K562 (cell line): ENCODE data around the gene TMEM260. TPM values are rescaled to one million over a fixed set of nuclear protein-coding genes. Genes with fewer than 3 reads are reported as not detected.
A peak's percentile ranks its signal among the peaks of the same experiment; 100 is the strongest.
"Not testable (repeated sequence)": the region's sequence is repeated elsewhere in the genome, so short reads cannot be mapped to it uniquely, and the experiment has no call there.

Experiments used
- ATAC-seq: fragments of 200-7000 bp; cut with Tn5 transposase; 3 replicates; pipeline ENCODE4 v1.9.1; 2020; ENCODE audit warnings: moderate library complexity
- BruUV-seq: library from RNA; stranded (reverse); fragments of 400-500 nt; replicated peaks from 2 replicates; lab custom pipeline; 2021; lab: Mats Ljungman, UMichigan
- CTCF ChIA-PET: fragments of 300-600 bp; formaldehyde crosslinking; extraction: SDS; loops from one replicate; lab custom pipeline; 2021; ENCODE audit warnings: low intra/inter-chr PET ratio; lab: Yijun Ruan, JAX
- POLR2A ChIA-PET: fragments of 300-600, 350-650 bp; sonication (Branson Sonifier 250); formaldehyde crosslinking; extraction: SDS; loops from one replicate; lab custom pipeline; 2021; ENCODE audit warnings: antibody characterized with exemption, inconsistent platforms; lab: Yijun Ruan, JAX
- DNase-seq, 4 experiments: peaks; one replicate each; pipeline versions ENCODE4 v3.0.0 to v3.0.0-alpha.2; 2011 to 2018; ENCODE audit warnings: low spot score in 3 of 4, mixed read lengths in 3 of 4; ENCODE audit errors: extremely low read depth in 1 of 4
- FAIRE-seq: peaks from 2 replicates; lab custom pipeline; 2011; peaks lifted over from hg19 to GRCh38; lab: Jason Lieb, UNC
- H2AFZ ChIP-seq: 2 replicates; pipeline ENCODE4 v1.6.0; 2011; ENCODE audit warnings: low read depth, low read length, control low read depth, inconsistent platforms
- H3K27ac ChIP-seq: fragments of 200-600 bp; 3 replicates; pipeline ENCODE4 v1.8.0; 2011; ENCODE audit warnings: low read depth, mild to moderate bottlenecking, control low read depth, inconsistent platforms, low read length, moderate library complexity, mixed read lengths; ENCODE audit errors: extremely low read depth
- H3K27me3 ChIP-seq, 2 experiments: fragments of 300-600 bp in 1 of 2; 2 replicates in 1 of 2; 3 replicates in 1 of 2; pipeline versions ENCODE4 v1.6.0 to v1.8.0; 2011; ENCODE audit warnings: inconsistent platforms in 2 of 2, low read length in 2 of 2, mild to moderate bottlenecking in 1 of 2, mixed read lengths in 1 of 2, moderate library complexity in 1 of 2; ENCODE audit not compliant: control insufficient read depth in 2 of 2, insufficient read depth in 2 of 2
- H3K36me3 ChIP-seq: fragments of 300-600 bp; 3 replicates; pipeline ENCODE4 v1.8.0; 2011; ENCODE audit warnings: mild to moderate bottlenecking, low read length, inconsistent platforms; ENCODE audit not compliant: control insufficient read depth, insufficient read depth
- H3K4me1 ChIP-seq, 2 experiments: fragments of 200-600 bp in 1 of 2; replicated peaks in 1 of 2; 2 replicates in 1 of 2; 3 replicates in 1 of 2; pipeline versions ENCODE4 v1.5.1 to v1.8.0; 2011; ENCODE audit warnings: inconsistent platforms in 2 of 2, low read length in 2 of 2, mild to moderate bottlenecking in 1 of 2, mixed read lengths in 1 of 2, moderate library complexity in 1 of 2; ENCODE audit not compliant: control insufficient read depth in 2 of 2, insufficient read depth in 2 of 2
- H3K4me2 ChIP-seq: 2 replicates; pipeline ENCODE4 v1.6.1; 2011; ENCODE audit warnings: low read length, control low read depth, inconsistent platforms, mixed read lengths; ENCODE audit not compliant: insufficient read depth
- H3K4me3 ChIP-seq: fragments of 200-600 bp; sonication (generic), shearing (Covaris generic); 2 replicates; pipeline ENCODE4 v1.5.1; 2016; ENCODE audit warnings: control low read depth, inconsistent platforms
- H3K79me2 ChIP-seq: fragments of 200-600 bp; 3 replicates; pipeline ENCODE4 v1.8.0; 2011; ENCODE audit warnings: low read length, inconsistent platforms; ENCODE audit not compliant: control insufficient read depth, insufficient read depth
- H3K9ac ChIP-seq, 2 experiments: 2 replicates each; pipeline versions ENCODE4 v1.6.0 to v1.6.1; 2011; ENCODE audit warnings: low read depth in 2 of 2, low read length in 2 of 2, control low read depth in 1 of 2, inconsistent platforms in 1 of 2, mild to moderate bottlenecking in 1 of 2, mixed read lengths in 1 of 2; ENCODE audit not compliant: insufficient read depth in 1 of 2
- H3K9me1 ChIP-seq: one replicate; pipeline ENCODE4 v1.6.0; 2011; ENCODE audit warnings: inconsistent platforms, mild to moderate bottlenecking, low read length, moderate library complexity; ENCODE audit not compliant: control insufficient read depth, insufficient read depth
- H3K9me3 ChIP-seq: replicated peaks from 2 replicates; pipeline ENCODE4 v1.5.1; 2011; ENCODE audit warnings: low read depth, low read length, inconsistent platforms; ENCODE audit not compliant: control insufficient read depth, insufficient read depth
- H4K20me1 ChIP-seq: replicated peaks from 2 replicates; pipeline ENCODE4 v1.6.1; 2011; ENCODE audit warnings: low read length, inconsistent platforms, mixed read lengths; ENCODE audit not compliant: control insufficient read depth, insufficient read depth
- CHD2 ChIP-seq: IDR thresholded peaks from 2 replicates; pipeline ENCODE4 v1.6.1; 2011; ENCODE audit warnings: low read depth, low read length
- DLX4 ChIP-seq: fragments of 250-450 bp; sonication (Bioruptor Pico); IDR thresholded peaks from 2 replicates; pipeline ENCODE4 v1.6.1; 2021; ENCODE audit warnings: mild to moderate bottlenecking
- HMG20B ChIP-seq: fragments of 250-450 bp; sonication (Bioruptor Pico); IDR thresholded peaks from 2 replicates; pipeline ENCODE4 v1.5.0; 2021; ENCODE audit warnings: mild to moderate bottlenecking
- NCOA2 ChIP-seq, 2 experiments: fragments of 450-650 bp; IDR thresholded peaks; 2 replicates each; pipeline ENCODE4 v1.6.1; 2018; ENCODE audit warnings: mild to moderate bottlenecking in 2 of 2, moderate library complexity in 1 of 2; ENCODE audit not compliant: partially characterized antibody in 2 of 2
- RBM25 ChIP-seq: fragments of 200-400 bp; formaldehyde crosslinking; IDR thresholded peaks from 2 replicates; pipeline ENCODE4 v1.6.1; 2018; ENCODE audit warnings: low read length, low read depth, moderate library complexity; ENCODE audit not compliant: severe bottlenecking
- STAG1 ChIP-seq: sonication (generic); formaldehyde crosslinking; IDR thresholded peaks from 2 replicates; pipeline ENCODE4 v1.5.0; 2020; ENCODE audit warnings: missing genetic modification reagents, borderline replicate concordance
- ZNF134 ChIP-seq: fragments of 250-450 bp; sonication (Bioruptor Pico); conservative IDR thresholded peaks from 2 replicates; pipeline ENCODE4 v1.4.0; 2020
- ZNF146 ChIP-seq: IDR thresholded peaks from one replicate; pipeline ENCODE4 v1.6.1; 2018; ENCODE audit warnings: missing compliant biosample characterization; ENCODE audit not compliant: unreplicated experiment
- ZNF24 ChIP-seq: fragments of 450-650 bp; IDR thresholded peaks from 2 replicates; pipeline ENCODE4 v1.6.1; 2016
- ZNF766 ChIP-seq: fragments of 200-800 bp; sonication (Bioruptor generic); conservative IDR thresholded peaks from 2 replicates; pipeline ENCODE4 v1.6.1; 2016; ENCODE audit warnings: missing genetic modification characterization, missing compliant biosample characterization
- WGBS: fragments of 100-300 bp; shearing (Covaris generic); methylation state at CpG from one replicate; pipeline ENCODE4 v1.1.6; 2016; ENCODE audit warnings: low coverage, mixed read lengths; ENCODE audit not compliant: insufficient coverage; ENCODE audit errors: missing lambda C conversion rate; 5-methylcytosine and 5-hydroxymethylcytosine counted together
- in situ Hi-C: fragments of 300-500 bp; cut with MboI; formaldehyde crosslinking; loops from 4 replicates; pipeline ENCODE4 v1.15.0; 2018; ENCODE audit warnings: inconsistent platforms, mixed read lengths
- intact Hi-C: fragments of 100-400 bp; cut with micrococcal nuclease; formaldehyde crosslinking; loops from 2 replicates; pipeline ENCODE4 v1.14.2; 2022
- polyA plus RNA-seq, 8 experiments: library from polyadenylated mRNA; depleted of rRNA in 4 of 8; stranded (reverse) in 5 of 8; unstranded in 3 of 8; fragments of >200 nt; fragmentation: Nextera tagmentation in 2 of 8; fragmentation: Illumina TruSeq in 1 of 8; extraction: Ambion mirVana in 2 of 8; extraction: Trizol in 1 of 8; gene quantifications; 2 replicates each; pipeline versions ENCODE4 v1.2.1 to v1.2.3, GENCODE V29; 2011 to 2014; ENCODE audit warnings: inconsistent platforms in 1 of 8, missing spikeins in 1 of 8
- total RNA-seq, 7 experiments: library from RNA; depleted of rRNA in 6 of 7; stranded (reverse); fragments of >200 nt in 6 of 7; fragmentation: Illumina TruSeq in 2 of 7; extraction: Trizol in 2 of 7; gene quantifications; 2 replicates each; pipeline versions ENCODE4 v1.2.1 to v1.2.3, GENCODE V29; 2011 to 2021; ENCODE audit warnings: low replicate concordance in 1 of 7

Gene TMEM260
- total and polyA plus RNA-seq, 9 of the 15 experiments (the other 6 are each of a cell fraction or from before 2014, with no cell fraction given), result 2.2 to 9.4 (median 6.0) TPM

DNA sequence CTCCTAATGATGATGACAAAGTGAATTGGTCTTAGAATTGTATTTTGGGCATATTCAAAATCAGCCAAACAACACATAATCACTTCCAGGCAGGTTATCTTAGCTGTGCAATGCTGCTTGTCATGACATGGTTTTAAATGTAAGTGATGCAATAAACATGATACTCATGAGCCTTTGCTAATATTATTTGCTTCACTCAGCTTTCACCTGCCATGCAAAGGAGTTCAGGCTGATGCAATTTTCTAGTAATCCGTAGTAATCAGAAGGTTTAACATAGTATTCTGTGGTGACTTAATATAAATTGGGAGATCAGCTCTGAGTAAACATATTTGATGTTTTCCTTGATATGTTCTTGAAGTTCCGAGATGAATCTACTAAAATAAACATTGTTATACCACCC, 29.1 kb downstream of the TMEM260 start (continued):
- TF ChIP-seq DLX4 (CRISPR knock-in tag) (no peak), HMG20B (no peak), NCOA2 (IDR thresholded peaks at IDR 0.05; ENCODE audit: partially characterized antibody in 2 of 2) (no peak), CHD2 (no peak), ZNF134 (CRISPR knock-in tag) (no peak), ZNF766 (CRISPR knock-in tag) (0 out of 2 replicates have a peak, but pooled peaks have one; percentile 22), STAG1 (no peak)

DNA sequence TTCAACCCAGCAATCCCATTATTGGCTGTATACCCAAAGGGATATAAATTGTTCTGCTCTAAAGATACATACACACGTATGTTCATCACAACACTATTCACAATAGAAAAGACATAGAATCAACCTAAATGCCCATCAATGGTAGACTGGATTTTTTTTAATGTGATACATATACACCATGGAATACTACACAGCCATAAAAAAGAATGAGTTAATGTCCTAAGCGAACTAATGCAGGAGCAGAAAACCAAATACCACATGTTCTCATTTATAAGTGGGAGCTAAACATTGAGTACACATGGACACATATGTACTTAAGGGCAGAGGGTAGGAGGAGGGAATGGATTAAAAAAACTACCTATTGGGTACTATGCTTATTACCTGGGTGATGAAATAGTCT, 32.1 kb downstream of the TMEM260 start:
- ATAC-seq, H2AFZ ChIP-seq, in situ Hi-C loops, H3K36me3 ChIP-seq, H3K4me2 ChIP-seq, H3K27ac ChIP-seq, H3K4me3 ChIP-seq, H3K9me1 ChIP-seq, H3K9me3 ChIP-seq, FAIRE-seq, H3K79me2 ChIP-seq, CTCF ChIA-PET, H3K27me3 ChIP-seq, intact Hi-C loops, H4K20me1 ChIP-seq, H3K9ac ChIP-seq, BruUV-seq, POLR2A ChIA-PET, H3K4me1 ChIP-seq, DNase-seq: not testable (repeated sequence)
- TF ChIP-seq ZNF146 (CRISPR knock-in tag) (peak; percentile 70), RBM25 (peak; percentile 20), ZNF24 (0 out of 2 replicates have a peak, but pooled peaks have one; percentile 46)
- WGBS, result 83% methylated on average over 1 of the region's 2 CpGs
